ENCODE results near the gene GLUD1.
"Not testable (repeated sequence)": the region's sequence is repeated elsewhere in the genome, so short reads cannot be mapped to it uniquely, and the experiment has no call there.

The GLUD1 gene

DNA sequence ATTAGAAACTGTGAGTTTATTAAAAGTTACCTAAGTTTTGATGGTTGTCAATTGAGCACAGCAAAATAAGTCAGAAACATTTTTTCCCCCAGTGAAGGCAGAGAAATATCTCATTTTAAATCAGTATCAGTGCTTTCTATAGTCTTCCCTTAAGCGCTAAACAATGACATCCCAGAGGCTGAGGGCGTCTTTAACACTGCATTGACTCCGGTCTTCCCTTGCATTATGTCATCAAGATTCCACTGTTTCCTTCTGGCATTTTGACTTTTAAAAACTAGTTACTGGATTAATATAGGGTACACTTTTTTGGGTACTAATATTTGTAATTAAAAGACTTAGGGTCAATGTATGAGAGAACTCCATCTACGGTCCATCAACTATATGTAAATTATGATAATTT, 3.9 kb downstream of the GLUD1 start:
- Histone ChIP-seq H3K4me3 (replicated peaks; ENCODE audit: insufficient read depth, low read length) (no peak overlapping the region), H3K27me3 (ENCODE audit: insufficient read depth, poor library complexity, severe bottlenecking) (no peaks in the 10 kb centered on the region), H3K27ac (replicated peaks) (no peak overlapping the region)
- TF ChIP-seq, protein P1, sequence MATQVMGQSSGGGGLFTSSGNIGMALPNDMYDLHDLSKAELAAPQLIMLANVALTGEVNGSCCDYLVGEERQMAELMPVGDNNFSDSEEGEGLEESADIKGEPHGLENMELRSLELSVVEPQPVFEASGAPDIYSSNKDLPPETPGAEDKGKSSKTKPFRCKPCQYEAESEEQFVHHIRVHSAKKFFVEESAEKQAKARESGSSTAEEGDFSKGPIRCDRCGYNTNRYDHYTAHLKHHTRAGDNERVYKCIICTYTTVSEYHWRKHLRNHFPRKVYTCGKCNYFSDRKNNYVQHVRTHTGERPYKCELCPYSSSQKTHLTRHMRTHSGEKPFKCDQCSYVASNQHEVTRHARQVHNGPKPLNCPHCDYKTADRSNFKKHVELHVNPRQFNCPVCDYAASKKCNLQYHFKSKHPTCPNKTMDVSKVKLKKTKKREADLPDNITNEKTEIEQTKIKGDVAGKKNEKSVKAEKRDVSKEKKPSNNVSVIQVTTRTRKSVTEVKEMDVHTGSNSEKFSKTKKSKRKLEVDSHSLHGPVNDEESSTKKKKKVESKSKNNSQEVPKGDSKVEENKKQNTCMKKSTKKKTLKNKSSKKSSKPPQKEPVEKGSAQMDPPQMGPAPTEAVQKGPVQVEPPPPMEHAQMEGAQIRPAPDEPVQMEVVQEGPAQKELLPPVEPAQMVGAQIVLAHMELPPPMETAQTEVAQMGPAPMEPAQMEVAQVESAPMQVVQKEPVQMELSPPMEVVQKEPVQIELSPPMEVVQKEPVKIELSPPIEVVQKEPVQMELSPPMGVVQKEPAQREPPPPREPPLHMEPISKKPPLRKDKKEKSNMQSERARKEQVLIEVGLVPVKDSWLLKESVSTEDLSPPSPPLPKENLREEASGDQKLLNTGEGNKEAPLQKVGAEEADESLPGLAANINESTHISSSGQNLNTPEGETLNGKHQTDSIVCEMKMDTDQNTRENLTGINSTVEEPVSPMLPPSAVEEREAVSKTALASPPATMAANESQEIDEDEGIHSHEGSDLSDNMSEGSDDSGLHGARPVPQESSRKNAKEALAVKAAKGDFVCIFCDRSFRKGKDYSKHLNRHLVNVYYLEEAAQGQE (IDR thresholded peaks at IDR 0.05; ENCODE audit: insufficient replicate concordance, low read depth): no peak
- TF ChIP-seq, protein P2, sequence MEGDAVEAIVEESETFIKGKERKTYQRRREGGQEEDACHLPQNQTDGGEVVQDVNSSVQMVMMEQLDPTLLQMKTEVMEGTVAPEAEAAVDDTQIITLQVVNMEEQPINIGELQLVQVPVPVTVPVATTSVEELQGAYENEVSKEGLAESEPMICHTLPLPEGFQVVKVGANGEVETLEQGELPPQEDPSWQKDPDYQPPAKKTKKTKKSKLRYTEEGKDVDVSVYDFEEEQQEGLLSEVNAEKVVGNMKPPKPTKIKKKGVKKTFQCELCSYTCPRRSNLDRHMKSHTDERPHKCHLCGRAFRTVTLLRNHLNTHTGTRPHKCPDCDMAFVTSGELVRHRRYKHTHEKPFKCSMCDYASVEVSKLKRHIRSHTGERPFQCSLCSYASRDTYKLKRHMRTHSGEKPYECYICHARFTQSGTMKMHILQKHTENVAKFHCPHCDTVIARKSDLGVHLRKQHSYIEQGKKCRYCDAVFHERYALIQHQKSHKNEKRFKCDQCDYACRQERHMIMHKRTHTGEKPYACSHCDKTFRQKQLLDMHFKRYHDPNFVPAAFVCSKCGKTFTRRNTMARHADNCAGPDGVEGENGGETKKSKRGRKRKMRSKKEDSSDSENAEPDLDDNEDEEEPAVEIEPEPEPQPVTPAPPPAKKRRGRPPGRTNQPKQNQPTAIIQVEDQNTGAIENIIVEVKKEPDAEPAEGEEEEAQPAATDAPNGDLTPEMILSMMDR (IDR thresholded peaks at IDR 0.05; ENCODE audit: insufficient read depth, low read length): no peak
- TF ChIP-seq POLR2AphosphoS5 (IDR thresholded peaks at IDR 0.05; ENCODE audit: low read depth) (no peak), SPI1 (IDR thresholded peaks at IDR 0.05; ENCODE audit: borderline replicate concordance, low read depth) (no peak), GABPA (IDR thresholded peaks at IDR 0.05; ENCODE audit: low read depth) (no peak)
- no peak for DNase-seq (ENCODE audit: low read depth in 1 of 2, low spot score in 1 of 2)

DNA sequence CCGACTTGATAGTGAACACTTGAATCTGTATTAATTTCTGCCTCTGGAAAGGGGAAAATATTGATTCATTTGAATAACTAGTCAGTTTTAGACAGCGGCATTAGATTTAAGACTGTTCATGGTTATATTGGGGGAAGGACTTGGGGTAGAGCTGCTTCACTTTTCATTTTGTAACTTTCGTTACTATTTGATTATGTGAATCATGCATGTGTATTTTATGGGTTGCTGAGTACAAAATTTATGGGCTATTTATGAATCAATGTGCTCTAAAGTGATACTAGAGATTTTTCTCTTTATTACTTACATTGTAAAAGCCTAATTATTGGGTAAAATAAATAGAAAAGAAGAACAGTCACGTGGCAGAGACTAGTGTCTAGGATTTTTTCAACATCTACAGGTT, 4.9 kb downstream of the GLUD1 start:
- H3K27me3 ChIP-seq (ENCODE audit: insufficient read depth, poor library complexity, severe bottlenecking): no peaks in the 10 kb centered on the region
- no peak overlapping the region for H3K4me3 ChIP-seq (replicated peaks; ENCODE audit: insufficient read depth, low read length)
- H3K27ac ChIP-seq (replicated peaks): no peak overlapping the region
- TF ChIP-seq, protein P1 (IDR thresholded peaks at IDR 0.05; ENCODE audit: insufficient replicate concordance, low read depth): no peak
- TF ChIP-seq GABPA (IDR thresholded peaks at IDR 0.05; ENCODE audit: low read depth): no peak
- no peak for TF ChIP-seq POLR2AphosphoS5 (IDR thresholded peaks at IDR 0.05; ENCODE audit: low read depth)
- TF ChIP-seq, protein P2 (IDR thresholded peaks at IDR 0.05; ENCODE audit: insufficient read depth, low read length): no peak
- TF ChIP-seq SPI1 (IDR thresholded peaks at IDR 0.05; ENCODE audit: borderline replicate concordance, low read depth): no peak
- no peak for DNase-seq (ENCODE audit: low read depth in 1 of 2, low spot score in 1 of 2)

DNA sequence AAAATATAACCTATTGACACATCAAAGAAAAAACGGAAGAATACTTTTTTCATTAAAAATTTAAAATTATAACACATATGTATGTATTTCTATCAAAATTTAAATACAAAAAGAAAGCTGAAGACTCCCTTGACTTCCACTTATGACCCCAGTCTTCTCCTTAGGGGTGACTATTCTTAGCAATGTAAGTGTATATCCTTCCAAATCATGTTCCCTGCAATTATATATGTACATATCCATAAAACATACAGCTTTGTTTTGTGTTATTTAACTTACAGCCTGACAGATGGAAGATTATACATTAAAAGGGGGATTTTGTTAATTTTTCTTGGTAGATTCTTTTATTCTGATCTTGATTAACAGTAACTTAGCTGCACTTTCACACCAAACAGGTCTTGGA, 9.1 kb downstream of the GLUD1 start:
- no peak for DNase-seq (ENCODE audit: low read depth in 1 of 2, low spot score in 1 of 2)
- Histone ChIP-seq H3K27me3 (ENCODE audit: insufficient read depth, poor library complexity, severe bottlenecking) (no peaks in the 10 kb centered on the region), H3K4me3 (replicated peaks; ENCODE audit: insufficient read depth, low read length) (no peak overlapping the region), H3K27ac (replicated peaks) (no peak overlapping the region)
- TF ChIP-seq, protein P2 (IDR thresholded peaks at IDR 0.05; ENCODE audit: insufficient read depth, low read length): no peak
- no peak for TF ChIP-seq POLR2AphosphoS5 (IDR thresholded peaks at IDR 0.05; ENCODE audit: low read depth)
- TF ChIP-seq, protein P1 (IDR thresholded peaks at IDR 0.05; ENCODE audit: insufficient replicate concordance, low read depth): no peak
- TF ChIP-seq SPI1 (IDR thresholded peaks at IDR 0.05; ENCODE audit: borderline replicate concordance, low read depth): no peak
- TF ChIP-seq GABPA (IDR thresholded peaks at IDR 0.05; ENCODE audit: low read depth): no peak

DNA sequence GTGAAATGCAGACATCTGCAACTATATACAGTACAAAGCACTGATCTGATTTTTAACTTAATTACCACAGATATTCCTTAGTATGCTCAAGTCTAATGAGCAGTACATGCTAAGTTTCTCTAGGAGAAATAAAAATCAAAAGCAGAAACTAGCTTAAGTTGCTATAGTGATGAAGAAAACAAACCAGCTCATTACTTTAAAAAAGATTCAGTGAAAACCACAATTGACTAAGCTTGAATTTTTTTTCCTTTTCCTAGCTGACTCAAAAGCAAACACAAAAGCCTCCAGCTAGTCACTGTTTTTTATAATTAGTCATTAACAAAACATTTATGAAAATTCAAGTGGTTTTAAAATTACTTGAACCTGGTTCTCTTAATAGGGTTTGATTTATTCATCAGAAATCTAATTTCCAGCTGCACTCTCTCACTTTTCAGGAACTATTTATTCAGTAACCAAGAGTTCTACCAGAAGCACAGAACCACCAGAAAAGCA, 10.3 kb downstream of the GLUD1 start:
- DNase-seq (ENCODE audit: low read depth in 1 of 2, low spot score in 1 of 2); H3K27me3 ChIP-seq (ENCODE audit: insufficient read depth, poor library complexity, severe bottlenecking); H3K4me3 ChIP-seq (replicated peaks; ENCODE audit: insufficient read depth, low read length); H3K27ac ChIP-seq (replicated peaks): not testable (repeated sequence)

DNA sequence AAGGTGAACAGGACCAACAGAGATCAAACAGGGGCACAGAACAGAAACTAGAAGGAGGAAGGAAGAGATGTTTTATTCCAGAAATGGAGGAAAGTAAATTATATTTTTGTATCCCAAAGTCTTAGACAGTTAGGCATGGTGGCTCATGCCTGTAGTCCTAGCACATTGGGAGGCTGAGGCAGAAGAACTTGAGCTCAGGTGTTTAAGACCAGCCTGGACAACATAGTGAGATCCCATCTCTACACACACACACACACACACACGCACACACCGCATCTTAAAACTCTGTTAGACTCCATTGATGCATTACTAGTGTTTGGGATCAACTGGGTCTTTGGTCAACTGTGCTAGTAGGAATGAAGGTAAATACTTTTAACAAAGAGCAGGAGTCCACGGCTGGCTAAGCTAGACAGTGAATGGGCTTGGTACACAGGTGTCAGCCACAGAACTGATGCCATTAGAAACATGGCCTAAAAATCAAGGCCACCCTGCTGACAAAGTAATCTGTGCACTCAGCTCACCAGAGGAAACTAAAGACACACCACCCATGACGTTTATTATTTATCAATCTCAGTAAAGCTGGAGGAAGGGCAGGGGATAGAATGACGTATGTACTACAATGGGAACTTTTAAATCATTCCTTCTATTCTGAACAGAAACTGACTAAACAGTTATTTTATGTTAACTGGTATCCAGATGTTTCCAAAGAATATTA, 10.9 kb downstream of the GLUD1 start:
- not testable (repeated sequence) for H3K27ac ChIP-seq (replicated peaks); DNase-seq (ENCODE audit: low read depth in 1 of 2, low spot score in 1 of 2); H3K27me3 ChIP-seq (ENCODE audit: insufficient read depth, poor library complexity, severe bottlenecking); H3K4me3 ChIP-seq (replicated peaks; ENCODE audit: insufficient read depth, low read length)

DNA sequence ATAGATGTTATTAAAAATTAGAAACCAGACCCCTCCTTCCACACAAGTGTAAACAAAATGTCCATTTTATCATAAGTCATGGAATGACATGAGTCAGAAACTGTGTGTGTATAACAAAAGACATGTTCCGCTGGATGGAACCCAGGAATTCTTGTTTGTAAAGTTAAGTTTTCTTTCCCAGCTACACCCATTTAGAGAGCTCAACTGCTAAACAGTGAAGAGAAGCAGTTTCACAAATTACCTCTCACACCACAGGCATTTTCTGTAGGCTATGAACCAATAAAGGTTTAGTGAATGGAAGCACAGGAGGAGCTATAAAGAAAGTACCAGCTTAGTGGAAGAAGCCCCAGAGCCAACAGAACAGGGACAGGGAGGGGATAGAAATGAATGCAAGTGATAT, 12.4 kb downstream of the GLUD1 start:
- not testable (repeated sequence) for H3K27me3 ChIP-seq (ENCODE audit: insufficient read depth, poor library complexity, severe bottlenecking); H3K4me3 ChIP-seq (replicated peaks; ENCODE audit: insufficient read depth, low read length); H3K27ac ChIP-seq (replicated peaks); DNase-seq (ENCODE audit: low read depth in 1 of 2, low spot score in 1 of 2)
